Activated CD4-positive, alpha-beta T cell treated with anti-CD3 and anti-CD28 coated beads, Interleukin-2, amount 10 ng/mL, durations not matched to agents 24 days and 14 days (primary cell): ENCODE data around the gene EHD3. TPM values are rescaled to one million over a fixed set of nuclear protein-coding genes. Genes with fewer than 3 reads are reported as not detected.

ENCODE experiments used
- DNase-seq: peaks from one replicate; pipeline ENCODE4 v3.0.0; 2022
- H3K27ac Mint-ChIP-seq: one replicate; pipeline ENCODE4 v1.8.0; 2022; ENCODE audit warnings: mild to moderate bottlenecking, mixed read lengths
- H3K27me3 Mint-ChIP-seq: one replicate; pipeline ENCODE4 v1.8.0; 2022; ENCODE audit warnings: mixed read lengths
- H3K36me3 Mint-ChIP-seq: one replicate; pipeline ENCODE4 v1.8.0; 2022; ENCODE audit warnings: low read depth, mild to moderate bottlenecking, mixed read lengths
- H3K4me1 Mint-ChIP-seq: one replicate; pipeline ENCODE4 v1.8.0; 2021; ENCODE audit warnings: mixed read lengths
- H3K4me3 Mint-ChIP-seq: one replicate; pipeline ENCODE4 v1.8.0; 2022; ENCODE audit warnings: mild to moderate bottlenecking, moderate library complexity, mixed read lengths
- H3K9me3 Mint-ChIP-seq: one replicate; pipeline ENCODE4 v1.8.0; 2021; ENCODE audit warnings: mixed read lengths
- intact Hi-C: fragments of 100-400 bp; cut with micrococcal nuclease; formaldehyde crosslinking; loops from one replicate; pipeline ENCODE4 v1.15.1; 2023
- total RNA-seq: library from RNA; stranded (reverse); gene quantifications from 2 replicates; pipeline ENCODE4 v1.2.3, GENCODE V29; 2022

Gene EHD3
- total RNA-seq, 1 donor from 2014 or later: 1.5 TPM

- intact Hi-C loops: no loop called here
- peaks cover 2% of the 10 kb centered on the region for H3K36me3 Mint-ChIP-seq
- no peak overlapping the region for H3K4me3 Mint-ChIP-seq
- H3K27me3 Mint-ChIP-seq: peaks cover 4% of the 10 kb centered on the region
- H3K4me1 Mint-ChIP-seq: peaks cover 40% of the 10 kb centered on the region
- no peak overlapping the region for H3K27ac Mint-ChIP-seq
- peaks cover 5% of the 10 kb centered on the region for H3K9me3 Mint-ChIP-seq
- no peak for DNase-seq
These were observed 83.4 kb downstream of the EHD3 start for GRCh38 chr2:31317396-31317795.

- peaks cover 5% of the 10 kb centered on the region for H3K9me3 Mint-ChIP-seq
- H3K36me3 Mint-ChIP-seq: peaks cover 2% of the 10 kb centered on the region
- H3K27ac Mint-ChIP-seq: peak overlapping the region; percentile 67
- H3K4me3 Mint-ChIP-seq: peak overlapping the region; percentile 64
- H3K4me1 Mint-ChIP-seq: peaks cover 52% of the 10 kb centered on the region
- intact Hi-C loops: loop anchor here (2.0 kb wide), 1 partner anchor 18 kb away; no protein-coding TSS in a partner anchor
- DNase-seq: peak; percentile 85
- H3K27me3 Mint-ChIP-seq: peaks cover 2% of the 10 kb centered on the region
These were observed 84.7 kb downstream of the EHD3 start for GRCh38 chr2:31318361-31319336.

Other genes starting within 250 kb of the EHD3 start
- gene GALNT14, start 95.7 kb upstream of the EHD3 start, total RNA-seq: 0.31 and 0.33 TPM in 2 replicates
- 0.07 and 0.12 TPM in 2 replicates for gene CAPN14, start 16.6 kb upstream of the EHD3 start, total RNA-seq
- gene XDH, start 180.6 kb downstream of the EHD3 start, total RNA-seq: not detected in 2 replicates